RWPE2 (cell line): ENCODE data around the gene OR6B1.
"Not testable (repeated sequence)": the region's sequence is repeated elsewhere in the genome, so short reads cannot be mapped to it uniquely, and the experiment has no call there.

Experiments used
- ATAC-seq: fragments of 200-7000 bp; cut with Tn5 transposase; 3 replicates; pipeline ENCODE4 v1.9.1; 2021; ENCODE audit warnings: low read depth
- DNase-seq: peaks from one replicate; pipeline ENCODE4 v3.0.0-alpha.2; 2020; ENCODE audit warnings: low spot score
- H3K27ac ChIP-seq: fragments of 450-650 bp; 2 replicates; pipeline ENCODE4 v1.5.1; 2017; ENCODE audit warnings: mild to moderate bottlenecking; ENCODE audit not compliant: poor library complexity, severe bottlenecking
- H3K27me3 ChIP-seq: fragments of 250-450 bp; sonication (Bioruptor Pico); 2 replicates; pipeline ENCODE4 v1.5.1; 2021; ENCODE audit warnings: mild to moderate bottlenecking, moderate library complexity; ENCODE audit not compliant: insufficient read depth, poor library complexity, severe bottlenecking
- H3K36me3 ChIP-seq: fragments of 250-450 bp; sonication (Bioruptor Pico); 2 replicates; pipeline ENCODE4 v1.5.1; 2020; ENCODE audit warnings: low read depth, mild to moderate bottlenecking, moderate library complexity
- H3K4me1 ChIP-seq: fragments of 250-450 bp; sonication (Bioruptor Pico); 2 replicates; pipeline ENCODE4 v1.5.1; 2021; ENCODE audit warnings: mild to moderate bottlenecking, moderate library complexity; ENCODE audit not compliant: insufficient read depth, poor library complexity, severe bottlenecking
- H3K4me3 ChIP-seq: fragments of 250-450 bp; sonication (Bioruptor Pico); 2 replicates; pipeline ENCODE4 v1.5.1; 2021; ENCODE audit warnings: mild to moderate bottlenecking, moderate library complexity; ENCODE audit not compliant: severe bottlenecking
- H3K9me3 ChIP-seq: fragments of 250-450 bp; sonication (Bioruptor Pico); 2 replicates; pipeline ENCODE4 v1.5.1; 2021; ENCODE audit warnings: mild to moderate bottlenecking, moderate library complexity; ENCODE audit not compliant: severe bottlenecking
- CTCF ChIP-seq: fragments of 450-650 bp; IDR thresholded peaks from one replicate; pipeline ENCODE4 v1.5.1; 2017; ENCODE audit warnings: mild to moderate bottlenecking, moderate library complexity; ENCODE audit not compliant: poor library complexity, severe bottlenecking

The OR6B1 gene

GRCh38 chr7:144037414-144038035 is 37.4 kb downstream of the OR6B1 start:
- ATAC-seq, result no peak
- Histone ChIP-seq H3K4me1 (no peaks in the 10 kb centered on the region), H3K27ac (no peak overlapping the region), H3K36me3 (no peaks in the 10 kb centered on the region), H3K4me3 (no peak overlapping the region), H3K9me3 (no peaks in the 10 kb centered on the region), H3K27me3 (peaks cover 6% of the 10 kb centered on the region)
- no peak for TF ChIP-seq CTCF
- no peak for DNase-seq

DNA sequence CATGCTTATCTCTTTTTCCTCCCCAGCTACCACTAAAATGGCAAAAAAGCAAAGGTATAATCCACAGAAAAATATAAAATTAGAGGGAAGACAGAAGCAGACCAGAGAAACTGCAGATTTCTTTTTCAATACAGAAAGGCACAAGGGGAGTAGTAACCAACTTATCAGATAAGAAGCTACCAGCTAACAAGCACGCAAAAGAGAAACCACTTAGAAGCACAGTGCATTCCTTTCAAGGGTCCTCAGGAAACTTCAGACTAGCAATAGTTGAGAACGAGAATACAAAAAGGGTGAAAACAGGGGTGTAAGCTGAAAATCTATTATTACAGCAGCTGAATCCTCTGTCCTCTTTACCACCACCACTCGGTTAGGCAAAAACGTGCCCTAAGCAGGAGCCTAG is 38.8 kb downstream of the OR6B1 start:
- TF ChIP-seq CTCF, result no peak
- DNase-seq (no peak), ATAC-seq (no peak)
- no peak overlapping the region for H3K4me3 ChIP-seq
- no peaks in the 10 kb centered on the region for H3K36me3 ChIP-seq
- no peak overlapping the region for H3K27ac ChIP-seq
- no peaks in the 10 kb centered on the region for H3K9me3 ChIP-seq
- H3K4me1 ChIP-seq, result no peaks in the 10 kb centered on the region
- H3K27me3 ChIP-seq, result peaks cover 7% of the 10 kb centered on the region

DNA sequence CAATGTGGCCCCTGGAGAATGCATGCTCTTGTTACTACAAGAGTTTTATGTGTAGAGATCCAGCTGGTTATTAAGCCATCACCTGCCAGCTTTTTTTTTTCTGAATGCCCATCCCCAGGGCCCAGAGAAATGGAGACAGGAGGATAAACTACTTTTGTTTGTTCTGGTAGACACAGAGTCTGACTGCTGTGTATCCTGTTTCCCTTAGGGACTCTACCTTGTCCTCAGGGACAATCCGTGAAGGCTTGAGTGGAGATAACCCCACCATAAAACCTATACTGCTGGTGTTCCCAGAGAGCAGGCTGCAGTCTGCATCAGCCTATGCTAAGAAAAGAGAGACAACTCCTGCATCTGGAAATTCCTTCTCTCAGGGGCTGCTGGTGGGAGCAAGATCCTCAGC is 48.5 kb downstream of the OR6B1 start, which contains the start of gene OR2A5:
Gene OR2A5, plus strand, starts transcription at position 301 of the 400 bp plus-strand sequence. CDS start 1,454 bp downstream, outside the sequence.
- DNase-seq (no peak), ATAC-seq (no peak)
- no peak for TF ChIP-seq CTCF
- H3K27ac ChIP-seq, result no peak within 1 kb of the TSS
- H3K9me3 ChIP-seq, result no peaks in the 10 kb centered on the region
- H3K4me3 ChIP-seq, result no peak within 1 kb of the TSS
- H3K27me3 ChIP-seq, result peaks cover 4% of the 10 kb centered on the region
- no peaks in the 10 kb centered on the region for H3K4me1 ChIP-seq
- H3K36me3 ChIP-seq, result no peaks in the 10 kb centered on the region

DNA sequence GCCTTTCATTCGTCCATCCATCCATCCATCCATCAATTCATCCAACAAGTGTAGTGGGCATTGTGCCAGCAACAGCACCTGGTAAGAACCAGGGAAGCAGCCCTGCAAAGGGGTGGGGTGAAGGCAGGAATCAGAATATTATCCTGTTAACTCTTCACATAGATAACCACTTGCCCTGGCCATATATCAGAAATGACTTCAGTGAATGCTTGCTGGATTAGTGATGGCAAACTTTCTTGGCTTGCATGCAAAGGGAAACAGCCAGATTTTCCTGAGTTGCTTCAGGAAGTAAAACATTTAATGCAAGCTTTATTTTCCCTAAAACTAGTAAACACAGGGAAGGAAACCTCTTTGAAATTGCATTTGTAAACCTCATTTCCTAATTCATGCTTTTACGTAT is 49.4 kb downstream of the OR6B1 start:
- Histone ChIP-seq H3K9me3 (no peaks in the 10 kb centered on the region), H3K27me3 (peaks cover 4% of the 10 kb centered on the region), H3K27ac (no peak overlapping the region), H3K36me3 (no peaks in the 10 kb centered on the region), H3K4me3 (no peak overlapping the region), H3K4me1 (no peaks in the 10 kb centered on the region)
- no peak for TF ChIP-seq CTCF
- no peak for DNase-seq
- no peak for ATAC-seq

DNA sequence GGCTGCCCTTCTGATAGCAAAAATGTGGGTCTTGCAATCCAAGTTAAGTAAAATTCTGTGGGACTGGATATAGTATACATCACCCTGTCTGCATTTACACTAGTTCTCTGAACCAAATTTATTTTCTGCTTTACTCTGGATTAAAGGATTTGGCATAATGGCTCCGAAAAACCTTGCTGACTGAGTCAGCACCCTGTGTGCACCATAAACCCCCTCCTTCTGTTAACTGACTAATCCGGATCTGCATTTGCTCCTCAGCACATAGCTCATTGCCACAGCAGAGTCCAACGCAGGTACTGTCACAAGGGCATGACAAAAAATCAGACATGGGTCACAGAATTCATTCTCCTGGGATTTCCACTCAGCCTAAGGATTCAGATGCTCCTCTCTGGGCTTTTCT is 50.0 kb downstream of the OR6B1 start:
- Histone ChIP-seq H3K27ac (no peak overlapping the region), H3K27me3 (peaks cover 4% of the 10 kb centered on the region), H3K4me3 (no peak overlapping the region), H3K36me3 (no peaks in the 10 kb centered on the region), H3K9me3 (no peaks in the 10 kb centered on the region), H3K4me1 (no peaks in the 10 kb centered on the region)
- no peak for TF ChIP-seq CTCF
- DNase-seq, result no peak
- ATAC-seq, result no peak

DNA sequence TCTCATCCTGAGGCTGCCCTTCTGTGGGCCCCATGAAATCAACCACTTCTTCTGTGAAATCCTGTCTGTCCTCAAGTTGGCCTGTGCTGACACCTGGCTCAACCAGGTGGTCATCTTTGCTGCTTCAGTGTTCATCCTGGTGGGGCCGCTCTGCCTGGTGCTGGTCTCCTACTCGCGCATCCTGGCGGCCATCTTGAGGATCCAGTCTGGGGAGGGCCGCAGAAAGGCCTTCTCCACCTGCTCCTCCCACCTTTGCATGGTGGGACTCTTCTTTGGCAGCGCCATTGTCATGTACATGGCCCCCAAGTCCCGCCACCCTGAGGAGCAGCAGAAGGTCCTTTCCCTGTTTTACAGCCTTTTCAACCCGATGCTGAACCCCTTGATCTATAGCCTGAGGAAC is 50.8 kb downstream of the OR6B1 start:
- H3K4me1 ChIP-seq, H3K27ac ChIP-seq, H3K36me3 ChIP-seq, H3K4me3 ChIP-seq, H3K9me3 ChIP-seq, H3K27me3 ChIP-seq, DNase-seq, ATAC-seq: not testable (repeated sequence)
